Measurements from ENCODE around the gene SDC1. TPM values are rescaled to one million over a fixed set of nuclear protein-coding genes. Genes with fewer than 3 reads are reported as not detected.

Gene SDC1
- total and polyA plus RNA-seq, 2 donors from 2014 or later = 206 to 266 TPM

DNA sequence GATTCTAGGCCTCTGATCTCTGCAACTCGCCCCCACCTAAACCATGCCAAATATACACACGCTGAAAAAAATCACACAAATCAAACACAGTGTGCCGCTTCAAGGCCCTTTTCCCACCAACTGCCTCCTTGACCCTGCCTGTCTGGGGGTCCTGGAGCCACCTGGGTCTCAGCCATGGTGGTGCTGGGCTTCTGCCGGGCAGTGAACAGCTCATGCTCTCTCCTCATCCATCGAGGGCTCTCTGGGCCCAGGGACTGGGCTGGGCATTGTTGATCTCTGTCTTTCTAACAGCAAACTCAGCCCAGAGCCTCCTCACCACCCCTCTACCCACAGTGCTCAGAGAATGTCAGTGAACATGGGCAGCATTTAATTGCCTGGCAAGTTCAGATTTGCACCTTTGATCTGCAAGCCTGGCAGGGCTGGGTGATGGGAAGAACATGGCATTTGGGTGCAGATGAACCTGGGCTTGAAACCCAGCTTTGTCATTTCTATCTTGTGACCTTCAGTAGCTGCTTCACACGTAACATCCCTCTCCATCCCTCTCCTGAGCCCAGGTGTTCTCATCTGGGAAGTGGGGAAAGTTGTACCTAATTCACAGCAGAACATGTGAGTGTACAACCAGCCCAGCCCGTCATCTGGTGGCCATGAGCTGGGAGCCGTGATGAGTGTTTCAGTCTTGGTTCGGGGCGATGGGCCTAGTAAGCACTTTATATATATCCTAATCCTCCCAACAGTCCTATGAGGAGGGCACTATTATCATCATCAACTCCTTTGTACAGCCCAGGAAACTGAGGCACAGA is 46.1 kb downstream of the SDC1 start:
- Histone ChIP-seq H3K27ac (ENCODE audit: low read depth in 2 of 2, low read length in 2 of 2) (peak overlapping the region; percentile 92 to 96), H3K27me3 (ENCODE audit: control insufficient read depth, insufficient read depth, low read length) (no peaks in the 10 kb centered on the region), H3K4me1 (ENCODE audit: control insufficient read depth in 2 of 3, insufficient read depth in 2 of 3, low read depth in 1 of 3, low read length in 3 of 3) (peaks cover 0 to 29% (median 19%) of the 10 kb centered on the region in 3 donors), H3K4me3 (ENCODE audit: low read length in 3 of 3) (no peak overlapping the region), H3K9ac (ENCODE audit: low read length in 3 of 3) (peak overlapping the region in 1 of 3 donors; percentile 0), H3K36me3 (ENCODE audit: control insufficient read depth in 2 of 3, insufficient read depth in 3 of 3, low read length in 3 of 3) (no peaks in the 10 kb centered on the region), H3K9me3 (ENCODE audit: control insufficient read depth in 2 of 3, insufficient read depth in 1 of 3, low read length in 3 of 3) (no peaks in the 10 kb centered on the region)
- TF ChIP-seq, protein P1, sequence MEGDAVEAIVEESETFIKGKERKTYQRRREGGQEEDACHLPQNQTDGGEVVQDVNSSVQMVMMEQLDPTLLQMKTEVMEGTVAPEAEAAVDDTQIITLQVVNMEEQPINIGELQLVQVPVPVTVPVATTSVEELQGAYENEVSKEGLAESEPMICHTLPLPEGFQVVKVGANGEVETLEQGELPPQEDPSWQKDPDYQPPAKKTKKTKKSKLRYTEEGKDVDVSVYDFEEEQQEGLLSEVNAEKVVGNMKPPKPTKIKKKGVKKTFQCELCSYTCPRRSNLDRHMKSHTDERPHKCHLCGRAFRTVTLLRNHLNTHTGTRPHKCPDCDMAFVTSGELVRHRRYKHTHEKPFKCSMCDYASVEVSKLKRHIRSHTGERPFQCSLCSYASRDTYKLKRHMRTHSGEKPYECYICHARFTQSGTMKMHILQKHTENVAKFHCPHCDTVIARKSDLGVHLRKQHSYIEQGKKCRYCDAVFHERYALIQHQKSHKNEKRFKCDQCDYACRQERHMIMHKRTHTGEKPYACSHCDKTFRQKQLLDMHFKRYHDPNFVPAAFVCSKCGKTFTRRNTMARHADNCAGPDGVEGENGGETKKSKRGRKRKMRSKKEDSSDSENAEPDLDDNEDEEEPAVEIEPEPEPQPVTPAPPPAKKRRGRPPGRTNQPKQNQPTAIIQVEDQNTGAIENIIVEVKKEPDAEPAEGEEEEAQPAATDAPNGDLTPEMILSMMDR (IDR thresholded peaks at IDR 0.05; ENCODE audit: borderline replicate concordance, extremely low read depth, insufficient read depth) = no peak
- intact Hi-C loops (cut with DNase I) = no loop called here
- FAIRE-seq (no peak), DNase-seq (peak in 1 of 5 donors; percentile 24)

DNA sequence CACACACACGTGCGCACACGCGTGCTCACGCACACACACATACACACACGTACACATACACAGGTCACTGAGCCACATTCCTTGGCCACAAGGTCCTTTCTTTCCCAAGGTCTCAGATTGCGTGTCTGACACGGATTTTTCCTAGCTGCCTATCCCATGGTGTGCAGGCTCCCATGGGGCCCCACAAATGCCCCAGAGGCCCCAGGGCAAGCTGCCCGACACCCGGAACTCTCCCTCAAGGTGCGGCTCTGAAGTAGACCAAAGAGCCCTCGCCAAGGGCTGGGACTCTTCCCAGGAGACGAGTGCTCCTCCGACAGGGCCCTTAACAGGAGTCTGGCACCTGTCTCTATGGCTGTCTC is 46.7 kb downstream of the SDC1 start:
- intact Hi-C loops (cut with DNase I) = no loop called here
- no peaks in the 10 kb centered on the region for H3K27me3 ChIP-seq (ENCODE audit: control insufficient read depth, insufficient read depth, low read length)
- DNase-seq (peak in 1 of 5 donors; percentile 43), FAIRE-seq (no peak)
- peak overlapping the region; percentile 33 to 96 for H3K27ac ChIP-seq (ENCODE audit: low read depth in 2 of 2, low read length in 2 of 2)
- H3K4me3 ChIP-seq (ENCODE audit: low read length in 3 of 3) = no peak overlapping the region
- no peak overlapping the region for H3K9ac ChIP-seq (ENCODE audit: low read length in 3 of 3)
- no peaks in the 10 kb centered on the region for H3K9me3 ChIP-seq (ENCODE audit: control insufficient read depth in 2 of 3, insufficient read depth in 1 of 3, low read length in 3 of 3)
- no peaks in the 10 kb centered on the region for H3K36me3 ChIP-seq (ENCODE audit: control insufficient read depth in 2 of 3, insufficient read depth in 3 of 3, low read length in 3 of 3)
- TF ChIP-seq, protein P1 (IDR thresholded peaks at IDR 0.05; ENCODE audit: borderline replicate concordance, extremely low read depth, insufficient read depth) = no peak
- H3K4me1 ChIP-seq (ENCODE audit: control insufficient read depth in 2 of 3, insufficient read depth in 2 of 3, low read depth in 1 of 3, low read length in 3 of 3) = peaks cover 0 to 26% (median 19%) of the 10 kb centered on the region in 3 donors

GRCh38 chr2:20177556-20178248 is 47.2 kb downstream of the SDC1 start:
- DNase-seq (peak in 1 of 5 donors; percentile 41), FAIRE-seq (no peak)
- Histone ChIP-seq H3K9ac (ENCODE audit: low read length in 3 of 3) (peak overlapping the region in 1 of 3 donors; percentile 29), H3K4me1 (ENCODE audit: control insufficient read depth in 2 of 3, insufficient read depth in 2 of 3, low read depth in 1 of 3, low read length in 3 of 3) (peaks cover 0 to 26% (median 16%) of the 10 kb centered on the region in 3 donors), H3K27me3 (ENCODE audit: control insufficient read depth, insufficient read depth, low read length) (no peaks in the 10 kb centered on the region), H3K27ac (ENCODE audit: low read depth in 2 of 2, low read length in 2 of 2) (peak overlapping the region; percentile 33), H3K36me3 (ENCODE audit: control insufficient read depth in 2 of 3, insufficient read depth in 3 of 3, low read length in 3 of 3) (no peaks in the 10 kb centered on the region), H3K4me3 (ENCODE audit: low read length in 3 of 3) (no peak overlapping the region), H3K9me3 (ENCODE audit: control insufficient read depth in 2 of 3, insufficient read depth in 1 of 3, low read length in 3 of 3) (no peaks in the 10 kb centered on the region)
- intact Hi-C loops (cut with DNase I) = no loop called here
- TF ChIP-seq, protein P1 (IDR thresholded peaks at IDR 0.05; ENCODE audit: borderline replicate concordance, extremely low read depth, insufficient read depth) = no peak

Measured in kidney (tissue), 14 donors.